HG03095 (cell line): ENCODE results near the gene SLC9A9.

Source experiments
- ATAC-seq: cut with Tn5 transposase; IDR thresholded peaks from one replicate; pipeline ENCODE4 v1.9.1; 2021; ENCODE audit warnings: moderate library complexity; ENCODE audit not compliant: unreplicated experiment

SLC9A9 gene

DNA sequence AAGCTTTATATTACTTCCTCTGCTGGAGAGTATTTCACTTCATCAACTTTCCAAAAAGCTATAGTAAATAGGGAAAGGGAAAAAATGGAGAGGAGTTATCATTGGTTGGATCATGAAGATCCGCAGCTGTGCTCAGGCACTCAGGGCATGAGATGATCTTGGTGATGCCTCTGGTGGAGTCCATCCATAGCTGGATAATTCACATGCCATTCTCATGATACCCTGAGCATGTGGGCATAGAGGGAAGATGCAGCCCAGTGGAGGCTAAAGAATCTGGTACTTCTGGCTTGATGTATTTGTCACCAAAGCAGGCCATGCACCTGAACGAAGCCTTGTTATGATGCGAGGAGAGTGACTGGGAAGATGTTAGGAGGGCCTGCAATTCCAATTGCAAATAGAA is 578.5 kb downstream of the SLC9A9 start:
- ATAC-seq, result no peak

DNA sequence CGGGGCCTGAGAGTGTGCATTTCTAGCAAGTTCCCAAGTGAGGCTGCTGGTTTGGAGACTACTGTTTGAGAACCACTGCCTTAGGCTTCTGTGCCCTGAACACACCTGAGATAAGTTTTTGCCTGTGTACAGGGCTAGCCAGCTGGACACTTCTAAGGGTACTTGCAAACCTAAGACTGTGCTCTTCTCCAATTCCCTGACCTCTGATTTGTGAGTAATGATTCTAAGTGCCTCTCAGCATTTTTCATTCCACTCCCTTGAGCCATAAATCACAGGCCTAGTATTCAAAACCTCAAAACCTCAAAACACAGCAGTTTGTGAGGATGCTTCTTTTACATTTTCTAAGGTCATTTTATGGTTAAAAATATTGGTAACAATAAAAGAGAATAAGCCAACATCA is 580.3 kb downstream of the SLC9A9 start:
- no peak for ATAC-seq

DNA sequence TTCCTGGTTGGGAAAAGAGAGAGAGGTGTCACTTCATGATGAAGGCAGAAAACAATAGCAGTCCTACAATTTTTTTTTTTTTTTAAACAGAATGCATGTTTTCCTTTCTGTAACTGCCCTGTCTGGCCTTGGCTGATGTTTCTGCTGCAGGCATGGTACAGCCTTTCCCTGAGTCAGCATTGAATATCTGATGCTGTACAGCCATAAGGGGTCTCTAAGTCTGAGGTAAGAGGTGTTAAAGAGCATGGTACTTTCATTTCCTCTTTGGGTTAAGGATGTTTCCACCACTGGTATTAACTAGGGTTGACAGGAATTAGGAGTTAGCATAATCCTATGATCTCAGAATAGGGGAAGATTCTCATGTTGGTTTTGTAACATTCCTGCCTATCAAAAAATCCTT is 581.3 kb downstream of the SLC9A9 start:
- no peak for ATAC-seq

DNA sequence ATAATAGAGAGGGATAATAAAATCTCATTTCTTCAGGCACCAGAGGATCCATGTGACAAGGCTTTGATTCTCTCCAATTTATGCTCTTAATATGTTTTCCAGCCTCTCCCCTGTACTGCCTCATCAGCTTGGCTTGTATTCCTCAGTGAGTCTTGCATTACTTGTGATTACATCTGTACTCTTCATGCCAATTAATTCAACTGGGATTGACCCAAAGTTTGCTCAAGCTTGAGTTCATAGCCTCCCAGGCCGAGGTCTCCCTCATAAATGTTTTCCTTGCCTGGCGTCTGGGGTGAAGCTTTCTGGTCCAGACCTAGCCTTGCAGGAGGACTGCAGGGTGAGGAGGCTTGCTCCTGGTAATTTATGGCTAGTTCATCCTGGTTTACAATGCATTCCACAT is 581.8 kb downstream of the SLC9A9 start:
- ATAC-seq, result no peak

DNA sequence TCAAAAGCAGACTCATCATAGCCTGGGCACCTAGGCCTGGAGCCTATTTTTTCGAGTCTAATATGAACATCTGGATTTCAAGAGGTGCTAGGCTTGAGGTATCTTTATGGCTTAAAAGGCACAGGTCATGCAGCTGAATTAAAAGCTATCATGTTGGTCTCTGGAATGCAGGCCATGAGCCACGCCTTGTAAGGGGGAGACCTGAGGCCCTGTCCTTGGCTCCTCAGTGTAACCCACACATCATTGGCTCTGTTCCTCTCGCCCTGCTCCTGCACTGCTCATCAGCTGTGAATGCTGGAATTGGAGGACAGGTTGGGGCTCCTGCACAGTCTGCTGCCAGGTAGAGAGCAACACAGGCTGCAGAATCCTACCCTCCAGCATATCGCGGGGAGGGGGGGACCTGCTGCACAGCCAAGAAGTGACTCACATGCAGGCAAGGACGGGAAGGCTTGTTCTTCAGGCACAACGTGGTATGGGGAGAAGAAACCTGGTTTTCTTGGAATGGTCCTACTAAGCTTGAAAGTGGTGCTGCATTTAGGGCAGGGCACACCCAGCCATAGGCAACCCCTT is 582.7 kb downstream of the SLC9A9 start:
- ATAC-seq, result no peak

DNA sequence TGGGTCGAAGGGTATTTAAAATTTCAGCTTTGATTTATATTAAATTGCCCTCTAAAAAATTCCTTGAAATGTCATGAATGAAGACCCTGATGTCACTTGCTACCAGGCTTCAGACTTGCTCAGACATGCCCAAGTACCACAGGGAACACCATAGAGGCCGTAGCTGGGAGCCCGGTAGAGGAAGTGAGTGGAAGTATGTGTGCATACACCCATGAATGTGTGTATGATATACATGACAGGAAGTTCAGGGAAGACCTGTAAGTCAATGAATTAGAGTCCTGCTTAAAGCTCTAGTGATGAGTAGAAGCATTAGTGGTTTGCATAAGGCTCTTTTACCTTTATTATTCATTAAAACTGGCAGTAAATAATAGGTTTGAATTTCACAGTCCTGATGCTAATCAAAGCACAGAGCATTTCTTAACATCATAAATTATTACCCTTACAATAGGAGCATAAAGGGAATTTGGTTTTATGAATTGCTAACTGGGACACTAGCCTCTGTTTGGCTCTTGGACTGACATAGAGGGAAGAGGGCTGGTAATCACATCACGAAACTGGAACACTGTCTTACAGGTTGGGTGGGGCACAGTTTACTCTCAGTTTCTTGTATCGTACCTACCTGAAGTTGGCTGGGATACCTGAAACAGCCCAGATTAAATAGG is 584.3 kb downstream of the SLC9A9 start:
- no peak for ATAC-seq

DNA sequence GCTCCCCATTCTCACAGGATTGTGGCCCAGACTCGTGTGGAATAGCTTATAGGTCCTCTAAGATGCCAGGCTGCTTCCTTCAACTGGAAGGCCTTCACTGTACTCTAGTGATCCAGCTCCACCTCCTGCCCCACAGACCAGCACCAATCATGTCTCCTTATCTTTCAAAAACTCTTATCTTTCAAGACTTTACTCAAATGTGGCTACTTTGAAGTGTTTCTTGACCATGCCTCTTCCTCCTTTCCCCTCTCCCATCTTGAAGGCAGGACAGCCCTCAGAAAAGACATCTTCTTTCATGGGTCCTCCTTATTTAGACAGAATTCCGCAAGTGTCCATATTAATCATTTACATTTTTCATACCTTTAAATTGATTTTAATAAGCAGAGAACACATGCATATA is 586.4 kb downstream of the SLC9A9 start:
- ATAC-seq, result no peak

DNA sequence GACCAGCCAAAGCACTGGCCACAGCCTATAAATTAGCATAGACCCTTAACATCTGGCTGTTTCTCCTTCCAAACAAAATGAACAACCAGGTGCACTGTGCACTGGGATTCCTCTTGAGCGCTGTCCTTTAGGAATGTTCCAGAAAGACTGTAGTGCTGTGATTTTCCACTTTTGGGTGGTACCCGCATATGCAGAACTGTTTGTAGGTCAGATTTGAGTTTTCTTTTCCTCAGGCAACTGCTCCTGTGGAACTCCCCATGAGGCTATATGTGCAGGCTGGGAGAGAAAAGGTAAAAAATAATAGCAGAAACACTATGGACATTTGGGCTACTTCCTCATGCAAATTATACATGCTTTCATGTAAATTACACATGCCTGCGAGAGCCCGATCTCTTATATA is 589.6 kb downstream of the SLC9A9 start:
- ATAC-seq, result no peak

DNA sequence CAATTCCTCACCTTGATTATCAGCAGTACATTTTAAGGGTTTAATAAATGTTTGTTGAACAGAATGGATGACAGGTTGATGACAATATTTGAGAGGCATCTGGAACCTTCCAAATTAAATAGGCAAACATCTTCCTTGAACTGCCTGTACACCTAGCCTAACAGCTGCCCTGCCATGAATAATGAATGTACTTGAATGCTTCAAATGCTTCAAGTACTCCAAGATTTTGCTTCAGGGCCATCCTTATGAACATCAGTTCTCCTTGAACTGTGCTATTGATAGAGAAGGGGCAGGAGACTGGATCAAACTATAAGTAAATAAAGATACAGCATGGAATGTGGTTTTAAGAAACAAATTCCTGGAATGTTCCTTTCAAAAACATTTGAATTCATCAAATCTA is 591.9 kb downstream of the SLC9A9 start:
- no peak for ATAC-seq

DNA sequence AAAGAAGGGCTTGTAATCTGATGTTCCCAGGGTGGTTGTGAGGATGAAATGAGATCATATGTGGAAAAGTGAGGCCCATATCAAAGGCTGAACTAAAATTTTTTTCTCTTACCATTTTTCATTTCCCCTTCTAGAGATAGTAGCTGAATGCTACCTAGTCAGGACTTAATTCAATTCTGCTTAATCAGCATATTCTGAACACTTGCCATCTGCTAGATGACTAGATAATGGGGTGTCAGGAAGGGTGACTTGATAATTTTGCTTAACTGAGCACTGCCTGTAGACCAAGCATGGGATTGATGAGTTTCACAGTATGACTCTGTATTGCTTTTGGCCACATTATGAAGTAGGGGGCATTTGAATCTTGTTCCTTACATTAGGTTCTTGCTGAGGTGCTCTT is 592.5 kb downstream of the SLC9A9 start:
- ATAC-seq, result no peak

DNA sequence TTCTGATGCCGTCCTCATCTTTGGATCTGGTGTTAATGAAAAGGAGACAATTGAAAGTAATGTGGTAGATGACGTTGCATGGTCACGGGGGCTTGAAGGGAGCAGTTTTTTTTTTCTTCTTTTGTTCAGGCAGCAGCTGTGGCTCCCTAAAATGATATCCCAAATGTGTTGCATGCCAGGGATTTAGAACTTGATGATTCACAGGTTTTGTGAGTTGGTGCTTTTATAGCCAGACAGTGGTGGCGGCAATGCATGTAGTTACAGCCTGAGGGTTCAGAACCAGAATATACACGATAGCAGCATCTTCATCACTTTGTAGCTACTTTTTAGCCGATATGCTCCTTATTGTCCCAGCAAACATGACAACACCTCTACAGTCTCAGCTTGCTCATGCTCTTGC is 595.3 kb downstream of the SLC9A9 start:
- no peak for ATAC-seq

DNA sequence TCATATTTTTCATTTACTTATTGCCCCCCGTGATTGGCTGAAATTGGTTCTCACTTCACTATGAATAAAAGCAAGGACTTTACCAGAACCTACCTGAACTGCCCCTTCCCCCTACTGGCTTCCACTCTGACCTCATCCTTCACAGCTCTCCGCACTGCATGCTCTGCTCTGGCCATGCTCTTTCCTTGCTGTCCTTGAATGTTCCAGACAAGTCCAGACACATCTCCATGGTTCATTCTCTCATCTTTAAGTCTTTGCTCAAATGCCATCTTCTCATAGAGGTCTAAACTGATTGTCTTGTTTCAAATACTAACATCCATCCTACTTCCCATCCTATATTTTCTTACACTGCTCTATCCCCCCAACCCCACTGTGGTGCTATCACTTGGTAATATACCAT is 599.3 kb downstream of the SLC9A9 start:
- no peak for ATAC-seq

DNA sequence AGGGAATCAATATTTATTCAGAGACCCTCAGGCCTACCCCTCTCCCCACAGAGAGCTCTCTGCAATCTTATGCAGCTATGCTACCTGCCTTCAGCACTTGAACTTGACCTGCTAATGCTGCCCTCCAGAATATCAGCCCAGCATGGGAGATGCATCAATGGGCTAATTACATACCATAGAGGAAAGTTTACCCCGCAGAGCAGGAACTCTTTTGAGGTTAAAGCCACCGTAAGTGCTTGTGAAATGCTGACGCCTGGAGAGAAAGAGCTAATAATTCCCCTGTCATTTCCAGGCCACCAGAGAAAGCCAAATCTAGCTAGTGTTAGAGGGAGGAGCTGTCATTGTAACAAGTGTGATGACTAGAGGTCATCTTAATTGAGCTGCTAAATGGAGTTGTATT is 601.2 kb downstream of the SLC9A9 start:
- no peak for ATAC-seq

DNA sequence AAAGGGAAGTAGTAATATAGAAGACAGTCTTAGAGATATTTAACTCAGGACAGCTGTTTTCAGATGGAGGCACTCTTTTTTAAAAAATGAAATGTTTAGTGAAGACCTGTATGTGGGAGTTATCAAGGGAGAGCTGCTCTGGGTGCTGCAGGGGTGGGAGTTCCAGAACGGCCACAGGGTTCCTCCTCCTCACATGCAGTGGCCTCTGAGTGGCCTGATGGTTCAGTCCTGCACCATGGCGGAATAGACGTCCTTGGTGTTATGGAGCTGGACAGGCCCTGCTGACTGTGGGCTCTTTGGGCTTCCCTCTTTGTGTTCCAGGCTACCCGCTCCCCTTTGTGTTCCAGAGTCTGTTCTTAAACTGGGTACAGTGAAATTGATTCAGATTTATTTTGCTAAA is 602.6 kb downstream of the SLC9A9 start:
- ATAC-seq, result no peak

DNA sequence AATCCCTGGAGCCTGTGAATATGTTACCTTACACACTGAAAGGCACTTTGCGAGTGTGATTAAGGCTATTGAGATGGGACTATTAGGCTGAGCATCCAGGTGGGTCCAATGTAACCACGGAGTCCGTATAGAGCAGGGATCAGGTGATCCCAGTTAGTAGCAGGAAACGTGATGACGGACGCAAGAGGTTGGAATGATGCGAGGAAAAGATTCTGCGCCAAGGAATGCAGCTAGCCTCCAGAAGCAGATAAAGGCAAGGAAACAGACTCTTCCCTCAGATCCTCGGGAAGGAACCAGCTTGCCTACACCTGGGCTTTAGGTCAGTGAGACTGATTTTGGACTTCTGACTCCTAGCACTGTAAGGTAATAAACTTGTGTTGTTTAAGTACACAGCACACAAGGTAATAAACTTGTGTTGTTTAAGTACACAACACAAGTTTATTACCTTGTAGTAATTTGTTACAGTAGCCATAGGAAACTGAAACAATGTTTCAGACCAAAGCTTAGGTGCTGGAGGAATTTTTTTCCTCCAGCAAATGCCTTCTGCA is 603.7 kb downstream of the SLC9A9 start:
- no peak for ATAC-seq

DNA sequence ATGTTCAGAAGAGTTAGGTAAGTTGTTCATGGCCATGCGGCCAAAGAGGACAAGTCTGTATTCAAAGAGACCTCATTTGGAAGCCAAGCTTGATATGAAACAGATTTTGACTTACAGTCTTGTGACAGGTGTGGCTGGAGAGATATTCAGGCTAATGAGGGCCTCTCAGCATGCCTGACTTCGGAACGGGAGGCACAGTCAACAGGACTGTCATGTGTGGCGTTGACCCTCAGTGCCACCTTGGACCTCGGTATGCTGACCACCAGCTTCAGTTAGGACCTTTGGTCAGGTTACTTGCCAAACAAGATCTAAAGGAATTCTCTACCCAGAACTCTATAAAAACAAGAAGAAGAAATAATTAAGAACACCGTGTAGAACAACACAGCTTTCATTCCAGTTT is 604.6 kb downstream of the SLC9A9 start:
- no peak for ATAC-seq

DNA sequence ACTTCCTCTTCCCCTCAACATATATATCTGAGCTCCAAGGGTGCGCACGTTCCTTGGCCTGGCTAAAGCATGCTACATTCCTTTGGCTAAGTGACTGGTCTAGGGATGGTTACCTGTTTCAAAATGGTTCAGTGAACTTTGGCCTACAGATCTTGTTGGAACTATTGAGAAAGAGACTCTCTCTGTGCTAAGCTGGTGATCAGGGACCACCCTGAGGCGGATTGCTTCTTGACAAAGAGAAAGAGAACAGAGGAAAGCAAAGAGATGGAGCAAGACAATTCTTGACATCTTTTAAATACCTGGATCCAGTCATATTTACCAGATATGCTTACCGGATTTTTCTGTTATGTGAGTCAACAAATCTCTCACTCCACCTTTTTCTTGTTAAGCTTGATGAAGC is 605.6 kb downstream of the SLC9A9 start:
- ATAC-seq, result no peak

DNA sequence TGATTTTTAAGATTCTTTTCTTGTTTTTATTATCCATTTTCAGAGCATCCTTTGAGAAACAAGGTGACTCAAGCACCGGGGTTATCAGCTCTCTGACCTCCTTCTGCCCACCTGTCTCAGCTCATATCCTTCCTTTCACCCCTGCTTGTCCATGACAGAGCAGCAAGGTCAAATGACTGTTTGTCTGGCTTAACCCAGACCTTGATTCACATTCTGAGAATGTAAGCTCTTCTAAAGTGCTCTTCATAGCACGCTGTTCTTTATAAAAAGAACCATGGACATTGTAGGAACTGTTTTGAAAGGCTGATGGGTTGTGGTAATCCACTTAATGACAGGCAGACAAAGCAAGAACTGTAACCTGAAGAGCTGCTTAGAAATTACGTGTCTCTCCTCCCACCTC is 606.2 kb downstream of the SLC9A9 start:
- no peak for ATAC-seq

DNA sequence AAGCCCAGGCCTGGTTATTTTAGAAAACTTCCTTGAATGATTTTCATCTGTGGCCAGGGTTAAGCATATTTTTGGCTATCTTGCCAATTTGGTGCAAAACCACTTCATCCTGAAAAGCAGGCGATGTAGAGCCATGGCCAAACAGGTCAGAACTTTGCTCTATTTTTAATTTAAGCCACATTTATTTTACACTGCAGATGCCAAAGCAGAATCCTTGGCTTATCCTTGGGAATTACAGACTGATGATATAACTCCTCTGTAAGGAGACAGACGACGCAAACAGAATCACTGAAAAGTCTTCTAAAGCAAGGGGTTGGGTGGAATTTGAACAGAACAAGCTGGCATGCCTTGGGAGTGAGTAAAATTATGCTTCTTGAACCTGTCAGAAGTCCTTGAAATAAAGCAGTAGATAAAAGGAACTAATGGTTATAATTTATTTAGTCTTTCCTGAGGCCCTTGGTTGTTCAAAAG is 606.8 kb downstream of the SLC9A9 start:
- ATAC-seq, result no peak

DNA sequence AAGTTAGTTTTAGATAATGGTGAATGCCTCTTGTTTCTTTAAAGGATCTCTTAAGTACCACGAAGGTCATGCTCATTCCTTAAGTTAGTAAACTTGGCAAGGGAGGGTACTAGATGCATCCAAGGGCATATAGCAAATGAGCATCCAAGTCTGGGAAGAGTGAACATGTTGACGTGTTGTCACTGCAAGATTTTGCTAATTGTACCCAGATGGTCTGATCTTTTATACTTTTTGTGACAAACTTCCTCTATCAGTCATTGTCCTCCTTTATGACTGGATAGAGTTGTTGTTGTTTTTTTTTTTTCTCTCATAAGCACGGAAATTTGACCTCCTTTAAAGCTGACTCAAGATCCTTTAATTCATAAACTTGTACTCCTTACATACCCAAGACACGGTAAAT is 607.4 kb downstream of the SLC9A9 start:
- no peak for ATAC-seq

DNA sequence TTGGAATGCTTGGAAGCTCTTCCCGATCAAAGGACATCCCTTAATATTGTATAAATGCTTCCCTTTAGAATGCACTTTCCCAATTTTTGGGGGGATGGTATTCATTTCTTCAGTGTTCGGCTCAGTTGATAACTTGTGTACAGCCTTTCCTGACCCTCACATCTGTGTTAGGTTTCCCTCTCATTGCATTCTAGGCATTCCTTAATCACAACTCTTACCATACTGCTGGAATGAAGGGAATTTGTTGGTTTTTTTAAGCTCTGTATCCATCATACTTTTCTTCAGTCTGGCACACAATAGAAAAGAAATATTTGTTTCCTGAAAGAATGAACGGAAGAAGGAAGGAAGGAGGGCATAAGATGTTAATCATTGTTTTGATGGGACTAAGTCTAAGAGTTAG is 609.2 kb downstream of the SLC9A9 start:
- no peak for ATAC-seq

DNA sequence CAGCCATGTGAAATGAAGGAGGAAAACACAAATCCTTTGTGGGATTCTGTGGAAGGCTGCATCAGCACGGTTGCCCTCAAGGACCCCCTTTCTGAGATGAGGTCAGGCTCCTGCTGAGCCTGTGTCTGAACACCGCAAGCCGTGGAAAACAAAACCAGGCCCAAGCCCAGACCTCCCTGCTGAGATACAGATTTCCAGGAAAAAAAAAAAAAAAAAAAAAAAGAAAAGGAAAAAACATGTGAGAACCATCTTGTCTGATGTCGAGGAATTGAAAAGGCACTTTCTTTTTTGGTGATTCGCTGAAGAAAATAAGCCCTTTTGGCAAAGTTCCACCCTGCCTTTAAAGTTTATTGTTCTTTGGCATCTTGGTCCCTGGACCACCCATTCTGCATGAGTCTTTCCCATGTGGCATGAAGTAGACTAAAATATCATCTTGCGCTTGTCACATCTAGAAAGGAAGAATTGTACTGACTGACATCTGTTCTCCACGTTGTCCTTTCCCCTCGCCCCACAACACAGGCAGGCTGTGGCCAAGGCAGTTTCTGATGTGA is 611.1 kb downstream of the SLC9A9 start:
- no peak for ATAC-seq
